ENCODE results near the gene PIP5K1B. TPM values are rescaled to one million over a fixed set of nuclear protein-coding genes. Genes with fewer than 3 reads are reported as not detected.

Gene PIP5K1B
- total RNA-seq, 1 experiment from 2014 or later, result 0.20 TPM

DNA sequence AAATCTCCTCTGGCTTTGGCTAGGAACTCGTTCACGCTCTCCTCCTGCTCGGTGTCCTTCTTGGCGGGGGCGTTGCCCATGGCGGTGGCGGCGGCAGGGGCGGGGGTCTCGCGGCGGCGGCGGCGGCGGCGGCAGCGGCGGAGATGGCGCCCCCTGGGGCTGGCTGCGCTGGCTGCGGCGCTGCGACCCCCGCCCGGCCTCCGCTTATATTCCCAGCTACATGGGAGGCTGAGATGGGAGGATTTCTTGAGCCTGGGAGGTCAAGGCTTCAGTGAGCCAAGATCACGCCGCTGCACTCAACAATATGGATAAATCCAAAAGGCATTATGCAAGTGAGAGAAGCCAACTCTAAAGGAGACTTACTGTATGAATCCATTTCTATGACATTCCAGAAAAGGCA is 309.0 kb downstream of the PIP5K1B start, which contains the start of gene PRKACG:
Gene PRKACG (minus strand): TSS at position 101 of the 400 bp plus-strand sequence. CDS start 21 bp downstream, at position 80.
- ATAC-seq (no peak), DNase-seq (ENCODE audit: low read depth, low spot score) (no peak)
- Histone ChIP-seq H2AFZ (ENCODE audit: low read depth, low read length, poor library complexity, severe bottlenecking) (no peak within 1 kb of the TSS), H3K36me3 (ENCODE audit: control insufficient read depth in 1 of 2, insufficient read depth in 2 of 2, low read length in 2 of 2) (no peaks in the 10 kb centered on the region), H4K20me1 (ENCODE audit: insufficient read depth) (no peaks in the 10 kb centered on the region), H3K27ac (ENCODE audit: low read depth, low read length) (no peak within 1 kb of the TSS), H3K9me2 (ENCODE audit: insufficient read depth) (no peaks in the 10 kb centered on the region), H3K79me2 (ENCODE audit: insufficient read depth, low read length) (no peaks in the 10 kb centered on the region), H3K9ac (ENCODE audit: low read length) (no peak within 1 kb of the TSS), H3K4me3 (replicated peaks in 1 of 2; ENCODE audit: low read depth in 1 of 2, low read length in 2 of 2) (no peak within 1 kb of the TSS), H3K4me2 (ENCODE audit: low read length) (no peak within 1 kb of the TSS), H3K9me3 (ENCODE audit: control insufficient read depth in 1 of 2, insufficient read depth in 1 of 2, low read depth in 1 of 2, low read length in 2 of 2) (no peaks in the 10 kb centered on the region), H3K4me1 (ENCODE audit: control insufficient read depth in 1 of 2, insufficient read depth in 2 of 2, low read length in 2 of 2) (no peaks in the 10 kb centered on the region), H3K27me3 (ENCODE audit: insufficient read depth, low read length) (0 out of 2 replicates have a peak, but pooled peaks cover 6% of the 10 kb centered on the region)
- ChIA-PET RAD21 (ENCODE audit: low non-redundant PET in 1 of 2, low total read pairs in 2 of 2, uncharacterized antibody in 2 of 2, unreplicated experiment in 2 of 2) (no interaction called here), CTCF (no interaction called here), POLR2A (no interaction called here)
- no peak for TF ChIP-seq ELF1 (IDR thresholded peaks at IDR 0.05; ENCODE audit: borderline replicate concordance, low read depth)
- no TSS peak for BruUV-seq (replicated peaks)
- intact Hi-C loops (cut with micrococcal nuclease), result no loop called here

DNA sequence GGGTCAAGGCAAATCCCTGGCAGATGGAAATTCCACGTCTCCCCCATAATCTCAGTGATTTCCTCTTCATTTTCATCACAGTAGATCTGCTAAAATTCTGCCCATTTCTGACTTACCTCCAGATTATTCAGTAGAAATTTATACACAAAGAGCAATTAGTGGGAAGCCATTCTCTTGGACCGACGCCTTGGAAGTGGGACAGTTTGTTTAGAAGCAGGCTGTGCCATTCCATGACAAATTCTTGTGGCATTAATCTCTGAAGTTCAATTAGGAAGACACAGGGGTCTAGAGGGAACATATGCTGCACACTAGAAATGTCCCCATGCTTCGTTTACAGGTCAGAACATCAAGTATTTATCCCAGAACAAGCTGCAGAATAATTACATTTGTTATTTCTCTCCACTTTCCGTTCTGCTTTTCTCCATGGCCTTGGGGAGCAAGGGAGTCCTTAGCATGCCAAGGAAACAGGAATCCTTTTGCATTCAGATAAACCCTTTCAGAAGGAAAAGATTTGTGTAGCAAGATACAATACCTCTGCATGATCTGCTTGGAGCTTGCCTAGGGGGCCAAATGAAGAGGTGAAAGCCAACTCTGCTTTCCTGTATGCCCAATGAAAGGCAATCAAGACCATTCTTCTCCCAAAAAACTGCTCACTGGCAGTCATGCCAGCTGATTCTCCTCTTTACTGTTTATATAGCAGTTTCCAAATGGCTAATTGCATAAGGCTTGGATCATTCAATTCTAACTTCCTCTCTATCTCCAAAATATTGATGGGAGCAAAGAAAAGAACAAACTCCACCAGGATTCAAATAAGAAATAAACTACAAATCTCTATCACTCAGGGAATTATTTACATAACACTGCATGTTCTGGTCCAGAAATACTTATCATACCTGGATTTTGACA is 311.4 kb downstream of the PIP5K1B start:
- no peak for ATAC-seq
- RAD21 ChIA-PET (ENCODE audit: low non-redundant PET in 1 of 2, low total read pairs in 2 of 2, uncharacterized antibody in 2 of 2, unreplicated experiment in 2 of 2), result no interaction called here
- BruUV-seq (replicated peaks), result no TSS peak
- CTCF ChIA-PET, result no interaction called here
- H3K9me3 ChIP-seq (ENCODE audit: control insufficient read depth in 1 of 2, insufficient read depth in 1 of 2, low read depth in 1 of 2, low read length in 2 of 2), result no peaks in the 10 kb centered on the region
- DNase-seq (ENCODE audit: low read depth, low spot score), result no peak
- H3K4me1 ChIP-seq (ENCODE audit: control insufficient read depth in 1 of 2, insufficient read depth in 2 of 2, low read length in 2 of 2), result no peaks in the 10 kb centered on the region
- POLR2A ChIA-PET, result no interaction called here
- intact Hi-C loops (cut with micrococcal nuclease), result no loop called here
- no peak overlapping the region for H3K27ac ChIP-seq (ENCODE audit: low read depth, low read length)
- 0 out of 2 replicates have a peak, but pooled peaks cover 6% of the 10 kb centered on the region for H3K27me3 ChIP-seq (ENCODE audit: insufficient read depth, low read length)
- H4K20me1 ChIP-seq (ENCODE audit: insufficient read depth), result no peaks in the 10 kb centered on the region
- H3K36me3 ChIP-seq (ENCODE audit: control insufficient read depth in 1 of 2, insufficient read depth in 2 of 2, low read length in 2 of 2), result no peaks in the 10 kb centered on the region
- H3K79me2 ChIP-seq (ENCODE audit: insufficient read depth, low read length), result no peaks in the 10 kb centered on the region
- no peak overlapping the region for H2AFZ ChIP-seq (ENCODE audit: low read depth, low read length, poor library complexity, severe bottlenecking)
- no peak overlapping the region for H3K4me3 ChIP-seq (replicated peaks in 1 of 2; ENCODE audit: low read depth in 1 of 2, low read length in 2 of 2)
- H3K9me2 ChIP-seq (ENCODE audit: insufficient read depth), result no peaks in the 10 kb centered on the region
- no peak overlapping the region for H3K4me2 ChIP-seq (ENCODE audit: low read length)
- H3K9ac ChIP-seq (ENCODE audit: low read length), result no peak overlapping the region
- TF ChIP-seq ELF1 (IDR thresholded peaks at IDR 0.05; ENCODE audit: borderline replicate concordance, low read depth) (no peak), ZNF274 (IDR thresholded peaks at IDR 0.05; ENCODE audit: low read depth, low read length) (no peak), TCF7L2 (IDR thresholded peaks at IDR 0.05; ENCODE audit: borderline replicate concordance, extremely low read depth, insufficient read depth, insufficient read length) (no peak), FOSL1 (IDR thresholded peaks at IDR 0.05; ENCODE audit: low read depth) (no peak), SP1 (IDR thresholded peaks at IDR 0.05; ENCODE audit: low read depth) (no peak), SRF (IDR thresholded peaks at IDR 0.05; ENCODE audit: low read depth) (no peak), CEBPB (IDR thresholded peaks at IDR 0.05; ENCODE audit: low read depth) (no peak), SIN3A (IDR thresholded peaks at IDR 0.05; ENCODE audit: low read depth) (no peak), YY1 (IDR thresholded peaks at IDR 0.05; ENCODE audit: extremely low read depth, insufficient replicate concordance, low read depth, low read length) (no peak), EGR1 (IDR thresholded peaks at IDR 0.05; ENCODE audit: low read depth) (no peak), EZH2 (IDR thresholded peaks at IDR 0.05) (no peak), POLR2A (IDR thresholded peaks at IDR 0.05; ENCODE audit: borderline replicate concordance, extremely low read depth, insufficient read depth, insufficient read length) (no peak)
- TF ChIP-seq, protein P1, sequence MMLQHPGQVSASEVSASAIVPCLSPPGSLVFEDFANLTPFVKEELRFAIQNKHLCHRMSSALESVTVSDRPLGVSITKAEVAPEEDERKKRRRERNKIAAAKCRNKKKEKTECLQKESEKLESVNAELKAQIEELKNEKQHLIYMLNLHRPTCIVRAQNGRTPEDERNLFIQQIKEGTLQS (IDR thresholded peaks at IDR 0.05), result no peak
- TF ChIP-seq, protein P2, sequence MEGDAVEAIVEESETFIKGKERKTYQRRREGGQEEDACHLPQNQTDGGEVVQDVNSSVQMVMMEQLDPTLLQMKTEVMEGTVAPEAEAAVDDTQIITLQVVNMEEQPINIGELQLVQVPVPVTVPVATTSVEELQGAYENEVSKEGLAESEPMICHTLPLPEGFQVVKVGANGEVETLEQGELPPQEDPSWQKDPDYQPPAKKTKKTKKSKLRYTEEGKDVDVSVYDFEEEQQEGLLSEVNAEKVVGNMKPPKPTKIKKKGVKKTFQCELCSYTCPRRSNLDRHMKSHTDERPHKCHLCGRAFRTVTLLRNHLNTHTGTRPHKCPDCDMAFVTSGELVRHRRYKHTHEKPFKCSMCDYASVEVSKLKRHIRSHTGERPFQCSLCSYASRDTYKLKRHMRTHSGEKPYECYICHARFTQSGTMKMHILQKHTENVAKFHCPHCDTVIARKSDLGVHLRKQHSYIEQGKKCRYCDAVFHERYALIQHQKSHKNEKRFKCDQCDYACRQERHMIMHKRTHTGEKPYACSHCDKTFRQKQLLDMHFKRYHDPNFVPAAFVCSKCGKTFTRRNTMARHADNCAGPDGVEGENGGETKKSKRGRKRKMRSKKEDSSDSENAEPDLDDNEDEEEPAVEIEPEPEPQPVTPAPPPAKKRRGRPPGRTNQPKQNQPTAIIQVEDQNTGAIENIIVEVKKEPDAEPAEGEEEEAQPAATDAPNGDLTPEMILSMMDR (IDR thresholded peaks at IDR 0.05 in 2 of 3, conservative IDR thresholded peaks at IDR 0.05 in 1 of 3; ENCODE audit: borderline replicate concordance in 1 of 3, insufficient read depth in 1 of 3, low read depth in 2 of 3, low read length in 2 of 3), result no peak

Measured in HCT116 (cell line).